NCI-H128 (cell line): ENCODE results near the gene PEX12.
"Not testable (repeated sequence)": the region's sequence is repeated elsewhere in the genome, so short reads cannot be mapped to it uniquely, and the experiment has no call there.

Source experiments
- DNase-seq: peaks from one replicate; lab custom pipeline; 2025; ENCODE audit not compliant: unreplicated experiment; lab: John Stamatoyannopoulos, UW

The PEX12 gene

DNA sequence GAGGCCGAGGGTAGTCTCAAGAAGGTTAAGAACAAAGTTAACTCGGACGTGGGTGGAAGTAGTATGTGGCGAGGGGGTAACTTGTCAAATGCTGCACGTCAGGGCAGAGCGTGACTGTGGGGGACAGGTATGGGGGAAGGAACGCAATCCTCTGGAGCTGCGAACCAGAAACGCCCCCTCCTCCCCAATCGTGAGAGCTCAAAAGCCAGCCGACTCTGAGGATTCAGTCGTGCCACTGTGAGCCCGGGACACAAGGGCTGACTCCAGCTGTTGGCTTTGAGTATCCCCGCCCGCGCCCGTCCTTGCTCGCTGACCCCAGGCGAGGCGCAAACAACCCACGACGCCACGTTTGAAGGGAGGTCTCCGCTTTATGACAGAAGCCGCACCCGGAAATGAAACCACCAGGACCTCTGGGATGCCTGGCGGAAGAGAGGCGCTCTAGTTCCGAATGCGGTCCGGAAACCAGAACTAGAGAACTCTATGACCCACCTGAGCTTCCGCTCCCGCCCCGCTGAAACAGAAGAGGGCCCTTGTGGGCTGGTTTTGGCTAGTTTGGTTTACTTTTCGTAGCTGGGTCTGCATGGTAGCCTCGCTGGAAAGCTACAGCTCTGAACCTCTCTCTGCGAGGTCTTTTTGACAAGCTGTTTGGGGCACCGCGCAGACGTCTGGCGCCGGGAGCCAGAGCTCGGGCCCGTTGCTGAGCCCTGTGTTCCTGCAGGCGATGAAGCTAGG, at the start of gene PEX12:
TSS of gene PEX12 (minus strand) at position 375 of the 732 bp plus-strand sequence. CDS start 550 bp downstream, outside the sequence.
- peak; percentile 62 for DNase-seq

DNA sequence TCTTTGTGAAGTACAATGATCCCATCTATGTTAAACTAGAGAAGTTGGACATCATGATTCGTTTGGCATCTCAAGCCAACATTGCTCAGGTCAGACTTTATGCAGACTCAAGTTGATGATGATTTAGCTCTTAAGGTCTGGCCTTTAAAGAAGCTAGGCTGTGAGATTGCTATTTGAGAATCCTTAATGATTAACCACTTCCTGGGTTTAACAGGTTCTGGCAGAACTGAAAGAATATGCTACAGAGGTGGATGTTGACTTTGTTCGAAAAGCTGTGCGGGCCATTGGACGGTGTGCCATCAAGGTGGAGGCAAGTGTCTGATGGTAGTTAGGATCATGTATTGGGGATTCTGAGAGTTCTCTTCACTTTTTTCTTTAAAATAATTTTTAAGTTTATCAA, 49.0 kb upstream of the PEX12 start:
- no peak for DNase-seq

DNA sequence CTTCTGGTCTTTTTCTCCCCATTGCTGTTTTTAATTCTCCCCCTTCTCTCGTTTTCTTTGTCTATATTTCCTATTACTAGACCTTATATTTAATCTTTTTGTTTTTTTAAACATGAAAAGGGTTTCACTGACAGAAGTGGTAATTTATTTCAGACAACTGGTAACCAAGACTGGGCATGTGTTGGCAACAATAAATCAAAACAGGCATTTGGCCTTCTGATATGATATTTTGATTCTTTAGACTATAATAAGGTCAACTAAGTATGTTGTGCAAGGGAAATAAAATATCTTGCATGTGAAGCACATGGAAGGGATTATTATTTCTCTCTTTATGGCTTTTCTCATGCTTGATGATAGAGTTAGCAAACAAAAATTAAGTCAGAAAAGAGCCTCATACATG, 43.4 kb upstream of the PEX12 start:
- DNase-seq: no peak

DNA sequence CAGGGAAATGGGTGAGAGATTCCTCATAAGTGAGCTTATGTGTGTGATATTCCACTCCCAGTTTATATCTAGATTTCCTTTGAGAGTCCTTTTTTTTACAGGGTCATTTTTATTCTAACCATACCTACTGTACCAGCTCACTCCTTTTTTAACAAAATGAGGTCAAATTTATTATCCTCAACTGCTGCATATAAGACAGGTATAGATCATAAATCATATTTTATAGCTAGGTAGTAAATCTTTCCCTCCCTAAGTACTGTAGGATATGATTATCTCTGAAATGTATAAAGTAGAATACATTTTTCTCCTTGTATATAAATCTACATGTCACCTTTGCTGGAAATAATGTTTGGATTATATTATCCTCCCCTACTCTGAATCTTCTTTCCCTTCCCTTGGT, 40.3 kb upstream of the PEX12 start:
- DNase-seq: no peak

DNA sequence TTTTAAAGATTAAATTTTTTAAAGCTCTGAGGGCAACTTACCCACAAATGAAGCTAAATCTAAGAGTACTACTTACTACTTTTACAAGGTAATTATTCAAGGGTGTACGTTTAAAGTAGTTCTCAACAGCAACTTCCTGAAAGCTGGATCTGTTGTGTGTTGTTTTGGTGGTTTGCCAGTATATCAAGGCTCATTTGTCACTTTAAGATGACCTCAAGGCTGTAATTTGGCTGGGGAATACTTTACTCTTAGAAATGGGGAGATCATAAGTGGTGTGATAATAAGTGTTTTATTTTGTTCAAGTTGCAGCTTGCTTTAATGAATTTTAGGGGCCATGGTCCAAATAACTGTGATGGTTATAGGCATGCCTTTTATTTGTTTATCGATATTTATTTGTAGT, 39.1 kb upstream of the PEX12 start:
- no peak for DNase-seq

DNA sequence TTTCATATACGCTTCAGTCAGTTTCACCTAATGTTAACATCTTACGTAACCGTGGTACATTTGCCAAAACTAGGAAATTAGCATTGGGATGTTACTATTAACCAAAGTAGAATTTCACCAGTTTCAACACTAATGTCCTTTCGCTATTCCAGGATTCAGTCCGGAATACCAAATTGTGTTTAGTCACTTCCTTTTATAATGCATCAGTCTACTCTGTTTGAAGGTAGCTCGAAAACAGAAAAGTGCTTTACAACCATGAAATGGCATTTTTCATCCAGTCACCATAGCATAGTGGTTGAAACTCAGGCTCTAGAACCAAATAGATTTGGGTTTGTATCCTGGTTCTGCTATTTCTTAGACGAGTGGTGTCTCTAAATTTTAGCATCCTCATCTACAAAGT, 38.2 kb upstream of the PEX12 start:
- no peak for DNase-seq

DNA sequence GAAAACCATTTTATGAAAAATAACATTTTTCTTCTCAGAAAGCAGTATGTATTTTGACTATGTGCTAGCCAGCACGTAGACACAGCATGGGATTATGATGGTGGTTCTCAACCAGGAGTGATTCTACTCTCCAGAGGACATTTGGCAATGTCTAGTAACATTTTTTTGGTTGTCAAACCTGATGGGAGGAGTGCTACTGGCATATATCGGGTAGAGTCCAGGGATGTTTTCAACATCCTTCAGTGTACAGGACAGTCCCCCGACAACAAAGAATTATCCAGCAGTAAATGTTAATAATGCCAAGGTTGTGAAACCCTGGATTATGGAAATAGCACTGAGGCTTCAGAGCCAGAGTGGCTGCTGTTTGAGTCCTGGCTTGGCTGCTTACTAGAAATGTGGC, 36.4 kb upstream of the PEX12 start:
- DNase-seq: no peak

DNA sequence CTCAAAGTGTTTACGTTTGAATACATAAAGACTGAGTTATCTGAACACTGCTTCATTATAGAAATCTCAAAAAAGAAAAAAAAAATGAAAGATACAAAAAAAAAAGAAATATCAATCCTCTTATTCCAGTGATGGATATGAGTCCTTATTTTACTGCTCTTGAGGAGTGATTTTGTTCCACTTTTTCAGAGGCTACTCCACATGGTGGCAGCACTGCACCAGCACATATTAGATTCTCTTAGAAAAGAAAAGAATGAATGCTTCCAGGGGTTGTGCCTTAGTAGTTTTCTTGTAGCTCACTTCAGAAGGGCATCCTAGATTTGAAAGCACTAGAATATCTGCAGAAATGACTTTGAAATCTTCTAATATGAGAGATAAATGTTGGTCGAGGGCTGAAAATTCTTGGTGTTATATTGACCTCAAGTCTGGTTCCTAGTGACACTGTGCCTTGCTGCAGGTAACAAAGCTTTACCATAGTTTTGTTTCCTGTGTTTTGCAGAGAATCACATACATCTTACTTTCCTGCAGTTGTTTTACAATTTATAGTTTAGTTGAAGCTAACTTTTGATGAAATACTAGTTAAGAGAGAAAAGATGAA, 34.7 kb upstream of the PEX12 start:
- DNase-seq: no peak

DNA sequence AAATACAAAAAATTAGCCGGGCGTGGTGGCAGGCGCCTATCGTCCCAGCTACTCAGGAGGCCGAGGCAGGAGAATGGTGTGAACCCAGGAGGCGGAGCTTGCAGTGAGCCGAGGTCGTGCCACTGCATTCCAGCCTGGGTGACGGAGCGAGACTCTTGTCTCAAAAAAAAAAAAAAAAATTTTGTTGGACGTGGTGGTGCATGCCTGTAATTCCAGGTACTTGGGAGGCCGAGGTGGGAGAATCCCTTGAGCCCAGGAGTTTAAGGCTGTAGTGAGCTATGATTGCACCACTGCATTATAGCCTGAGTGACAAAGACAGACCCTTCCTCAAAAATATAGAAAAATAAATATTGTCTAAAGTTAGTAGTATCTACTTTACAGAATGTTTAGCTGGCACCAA, 32.4 kb upstream of the PEX12 start:
- DNase-seq: not testable (repeated sequence)

DNA sequence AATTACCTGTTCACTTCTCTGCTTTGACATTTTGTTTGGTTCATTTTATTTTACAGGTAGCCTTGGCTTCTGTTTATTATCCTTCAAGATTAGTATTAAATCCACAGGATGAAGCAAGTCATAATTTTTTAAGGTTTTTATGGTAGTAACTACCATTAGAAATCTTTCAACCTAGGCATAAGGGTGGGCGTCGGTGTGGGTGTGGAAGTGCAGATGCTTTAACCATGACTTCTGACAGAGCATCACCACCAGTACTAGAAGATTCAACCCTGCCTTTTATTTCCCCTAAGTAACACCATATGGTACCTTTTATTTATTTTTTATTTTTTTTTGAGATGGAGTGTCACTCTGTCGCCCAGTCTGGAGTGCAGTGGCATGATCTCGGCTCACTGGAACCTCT, 31.5 kb upstream of the PEX12 start:
- no peak for DNase-seq

DNA sequence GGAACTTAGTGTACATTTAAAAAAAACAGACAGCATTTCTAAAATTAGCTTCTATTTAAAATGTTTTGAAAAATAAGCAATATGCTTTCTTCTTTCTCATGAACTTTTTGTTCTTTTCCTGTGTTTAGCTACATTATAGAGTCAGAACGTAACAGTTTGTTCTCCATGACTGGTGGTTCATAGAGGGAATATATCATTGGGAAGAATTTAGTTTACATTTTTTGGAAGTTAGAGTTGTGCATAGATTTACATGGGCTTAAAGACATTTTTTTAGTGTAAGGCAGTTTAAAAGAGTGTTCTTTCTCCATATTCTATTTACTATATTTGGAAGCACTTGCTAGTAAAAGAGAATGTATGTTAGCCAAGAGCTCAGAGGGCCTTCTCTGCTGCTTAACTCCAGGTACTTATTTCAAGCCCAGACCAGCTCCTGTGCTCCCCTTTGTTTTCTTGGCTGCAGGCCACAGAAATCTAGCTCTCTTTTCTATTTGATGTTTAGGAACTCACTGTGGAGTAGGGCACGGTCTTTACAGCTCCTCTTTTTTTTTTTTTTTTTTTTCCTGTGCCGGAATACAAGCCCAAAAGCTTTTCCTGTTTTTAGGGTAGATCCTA, 29.0 kb upstream of the PEX12 start:
- no peak for DNase-seq

DNA sequence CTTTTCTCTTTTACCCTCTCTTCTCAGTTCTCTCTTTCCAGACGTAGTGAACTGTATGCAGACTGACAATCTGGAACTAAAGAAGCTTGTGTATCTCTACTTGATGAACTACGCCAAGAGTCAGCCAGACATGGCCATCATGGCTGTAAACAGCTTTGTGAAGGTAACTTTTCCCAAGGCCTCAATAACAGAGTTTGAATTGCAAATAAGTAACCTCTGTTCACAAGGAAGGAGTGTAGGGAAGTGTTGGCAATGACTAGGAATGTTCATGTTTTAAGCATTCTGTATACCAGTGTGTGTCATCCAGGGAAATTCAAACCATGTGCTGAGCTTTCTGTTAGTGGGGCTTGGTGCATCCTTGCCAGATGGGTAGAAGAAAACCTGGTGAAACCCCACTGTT, 27.3 kb upstream of the PEX12 start:
- DNase-seq: no peak

DNA sequence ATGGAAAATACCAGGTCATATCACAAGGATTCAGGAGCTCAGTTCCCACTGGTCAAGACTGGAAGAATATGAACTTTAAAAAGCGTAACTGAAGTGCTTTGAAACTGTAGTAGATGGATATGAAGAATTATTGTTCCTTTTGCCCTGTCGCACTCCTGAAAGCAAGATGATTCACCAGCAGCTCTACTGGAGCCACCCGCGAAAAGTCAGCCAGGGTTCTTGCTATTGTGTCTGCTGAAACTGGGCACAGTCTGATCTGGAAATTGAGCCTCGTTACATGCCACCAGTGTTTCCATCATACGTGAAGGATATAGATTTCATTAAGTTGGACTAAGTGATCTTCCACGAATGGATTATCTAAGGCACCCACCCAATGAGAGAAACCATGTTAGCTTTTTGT, 25.3 kb upstream of the PEX12 start:
- DNase-seq: no peak

DNA sequence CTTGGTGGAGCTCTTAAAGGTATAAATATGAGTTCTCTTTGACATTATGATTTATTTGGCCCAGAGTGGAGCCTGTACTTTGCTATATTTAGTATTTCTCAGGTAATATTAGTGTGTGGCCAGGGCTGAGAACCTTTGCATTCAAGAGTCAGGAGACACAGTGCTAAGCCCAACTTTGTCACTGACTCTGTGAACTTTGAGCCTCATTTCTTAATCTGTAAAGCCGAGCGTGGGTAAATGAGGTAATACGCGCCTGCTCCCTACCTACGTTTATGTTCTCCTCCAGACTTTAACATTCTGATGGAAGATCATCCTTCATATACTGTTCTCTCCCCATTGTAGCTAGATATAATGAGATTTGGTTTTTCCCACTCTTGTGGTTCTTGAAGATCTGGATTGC, 19.2 kb upstream of the PEX12 start:
- no peak for DNase-seq

DNA sequence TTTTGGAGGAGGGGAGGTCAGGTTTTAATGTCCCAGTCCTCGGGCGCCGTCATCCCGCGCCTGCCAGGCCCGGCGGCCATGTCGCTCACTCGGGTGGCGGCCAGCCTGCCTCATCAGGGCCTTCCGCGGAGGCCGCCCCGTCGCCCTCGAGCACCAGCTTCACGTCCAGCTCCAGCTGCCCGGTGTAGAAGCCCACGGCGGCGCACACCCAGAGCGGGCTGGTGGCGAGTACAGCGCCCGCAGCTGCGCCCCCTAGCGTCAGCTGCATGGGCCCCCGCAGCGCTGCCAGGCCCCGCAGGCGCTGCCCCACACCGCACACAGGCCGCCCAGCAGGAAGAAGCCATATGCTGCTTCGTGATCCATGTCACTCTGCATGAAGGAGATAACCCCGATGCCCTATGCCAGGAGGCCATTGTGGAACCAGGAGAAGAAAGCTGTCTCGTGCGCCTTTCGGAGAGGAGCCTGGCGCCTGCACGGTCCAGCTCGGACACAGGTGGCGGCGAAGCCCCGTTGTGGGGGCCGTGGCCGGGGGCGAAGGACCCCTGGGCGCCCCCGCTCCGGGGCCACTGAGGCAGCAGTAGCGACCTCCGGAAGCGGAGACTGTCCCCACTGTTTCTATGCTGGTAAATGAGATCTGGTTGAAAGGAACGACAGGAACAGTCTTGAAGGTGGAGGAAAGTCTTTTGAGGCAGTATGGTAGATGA, 18.3 kb upstream of the PEX12 start:
- no peak for DNase-seq

DNA sequence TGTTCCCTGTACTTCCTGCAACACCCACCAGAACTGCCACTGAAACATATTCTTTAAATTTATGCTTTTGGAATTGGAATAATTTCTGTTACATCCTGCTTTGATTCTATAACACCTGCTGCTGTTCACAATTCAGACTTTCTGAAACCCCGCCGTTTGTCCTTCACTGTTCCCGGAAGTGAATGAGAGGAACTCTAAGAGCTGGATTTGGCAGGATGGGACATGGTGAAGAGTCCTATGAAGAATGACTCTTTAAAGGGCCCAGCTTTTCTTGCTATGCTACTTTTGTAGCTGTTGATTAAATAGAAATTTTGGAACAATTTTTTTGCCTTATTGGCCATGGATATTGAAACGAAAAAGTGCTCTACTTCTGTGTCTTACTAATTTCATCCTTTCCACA, 17.7 kb upstream of the PEX12 start:
- DNase-seq: no peak

DNA sequence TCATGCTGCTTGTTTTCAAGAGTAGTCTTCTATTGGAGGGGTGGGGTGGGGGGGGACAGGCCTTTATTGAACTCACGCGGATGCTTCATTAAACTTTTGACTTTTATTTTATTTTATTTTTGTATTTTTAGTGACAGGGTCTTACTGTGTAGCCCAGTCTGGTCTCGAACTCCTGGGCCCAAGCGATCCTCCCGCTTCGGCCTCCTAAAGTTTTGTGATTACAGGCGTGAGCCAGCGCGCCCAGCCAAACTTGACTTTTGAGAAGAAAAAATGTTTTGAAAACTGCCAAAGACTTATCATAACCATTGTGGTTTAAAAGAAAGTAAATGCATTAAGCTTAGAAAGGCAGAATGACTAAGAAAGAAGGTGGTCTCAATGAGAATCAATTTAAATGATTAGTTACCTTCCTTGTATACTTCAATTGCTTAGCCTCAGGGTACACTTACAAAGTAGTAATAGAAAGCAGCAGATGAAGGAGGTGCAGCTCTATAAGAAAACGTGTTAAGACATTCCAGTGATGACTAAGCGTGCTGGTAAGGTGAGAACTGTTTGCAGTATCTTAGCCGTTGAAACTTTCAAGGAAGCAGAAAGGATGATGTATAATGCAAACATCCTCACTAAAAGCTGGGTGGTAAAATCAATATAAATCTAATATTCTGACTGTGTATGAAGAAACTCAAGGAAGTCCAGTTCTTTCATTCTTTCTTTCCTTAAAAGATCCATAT, 10.0 kb upstream of the PEX12 start:
- no peak for DNase-seq

DNA sequence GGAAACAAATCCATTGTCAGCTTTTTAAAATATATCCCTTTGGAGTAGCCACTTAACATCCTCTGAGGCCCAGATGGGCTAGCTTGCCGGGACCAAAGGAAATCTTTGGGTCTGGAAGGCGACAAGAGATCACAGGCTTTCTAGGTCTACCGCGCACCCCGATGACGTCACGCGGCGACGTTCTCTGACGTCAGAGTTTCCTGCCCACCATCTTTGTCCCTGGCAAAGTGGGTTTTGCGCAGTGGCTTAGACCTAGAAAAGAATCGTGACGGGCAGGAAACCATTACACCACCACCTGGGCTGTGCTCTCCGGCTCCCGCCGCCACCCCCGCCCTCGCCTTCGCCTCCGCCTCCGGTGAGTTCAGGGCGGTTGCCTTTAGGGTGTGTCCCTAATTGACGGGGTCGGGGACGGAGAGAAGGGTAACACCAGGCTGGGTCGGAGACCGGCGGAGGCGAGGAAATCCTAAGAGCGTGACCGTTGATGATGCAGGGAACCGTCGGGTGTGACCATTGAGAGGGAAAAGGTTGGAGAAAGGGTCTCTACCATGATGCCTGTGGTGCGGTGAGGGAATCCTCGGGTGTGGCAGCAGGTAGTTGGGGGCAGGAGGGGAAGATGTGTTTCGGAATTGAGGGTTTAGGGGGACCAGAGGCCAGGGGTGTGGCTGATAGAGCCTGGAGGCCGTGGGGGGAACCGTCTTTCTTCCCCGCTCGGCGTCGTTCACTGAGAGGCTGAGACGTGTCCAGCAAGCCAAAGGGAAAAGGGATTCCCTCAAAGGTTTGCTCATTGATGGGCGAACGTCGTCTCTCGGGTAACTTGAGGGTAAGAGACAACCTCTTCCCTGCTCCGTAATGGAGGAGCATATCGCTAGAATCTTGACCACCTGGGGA, 8.9 kb upstream of the PEX12 start, which contains the start of gene AP2B1:
TSS of gene AP2B1 (plus strand) at position 249 of the 888 bp plus-strand sequence. CDS start 6,709 bp downstream, outside the sequence.
- peak; percentile 73 for DNase-seq

DNA sequence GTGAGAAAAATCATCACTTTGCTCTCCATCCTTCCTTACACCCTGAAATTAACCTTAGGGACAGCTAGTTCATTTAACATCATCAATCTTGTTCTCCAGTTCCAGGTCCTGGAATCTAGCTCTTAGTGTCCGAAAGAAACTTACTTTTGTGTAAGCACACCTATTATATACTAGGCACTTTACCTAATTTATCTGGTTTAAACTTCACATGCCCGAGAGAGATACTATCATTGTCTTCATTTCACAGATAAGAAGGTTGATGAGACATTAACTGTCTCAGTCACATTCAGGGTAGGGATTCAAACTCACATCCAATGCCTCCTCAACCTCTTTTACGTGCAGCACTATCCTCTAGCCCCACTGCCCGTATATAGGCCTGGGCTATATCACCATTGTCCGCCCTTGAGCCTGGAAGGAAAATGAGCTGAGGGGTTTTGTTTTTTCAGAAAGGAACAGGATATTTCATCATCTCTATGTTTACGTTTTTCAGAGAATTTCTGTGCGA, 8.2 kb upstream of the PEX12 start:
- DNase-seq: no peak

DNA sequence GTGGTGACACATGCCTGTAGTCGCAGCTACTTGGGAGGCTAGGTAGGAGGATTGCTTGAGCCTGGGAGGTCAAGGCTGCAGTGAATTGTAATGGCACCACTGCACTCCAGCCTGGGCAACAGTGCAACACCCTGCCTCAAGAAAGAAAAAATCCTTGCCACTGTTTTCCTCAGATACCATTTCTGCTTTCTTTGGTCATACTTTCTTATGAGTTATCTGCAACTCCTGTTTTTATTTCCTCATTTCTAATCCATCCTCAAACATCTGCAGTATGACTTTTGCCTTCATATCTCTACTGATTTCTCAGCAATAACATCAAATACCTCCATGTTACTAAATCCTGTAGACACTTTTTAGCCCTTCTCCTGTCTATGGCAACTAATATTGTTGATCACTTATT, 5.7 kb upstream of the PEX12 start:
- DNase-seq: no peak
